K562 (cell line): ENCODE data around the gene APOL3. TPM values are rescaled to one million over a fixed set of nuclear protein-coding genes. Genes with fewer than 3 reads are reported as not detected.

ENCODE experiments used
- CUX1 ChIP-seq: fragments of 200-800 bp; sonication (Bioruptor generic); IDR thresholded peaks from 2 replicates; pipeline ENCODE4 v1.6.1; 2016; ENCODE audit warnings: missing genetic modification characterization, missing compliant biosample characterization
- E4F1 ChIP-seq: fragments of 250-450 bp; sonication (Bioruptor Pico); IDR thresholded peaks from 2 replicates; pipeline ENCODE4 v1.5.0; 2021; ENCODE audit warnings: mild to moderate bottlenecking, borderline replicate concordance
- EHMT2 ChIP-seq: fragments of 450-650 bp; IDR thresholded peaks from 2 replicates; pipeline ENCODE4 v1.6.1; 2018; ENCODE audit warnings: antibody characterized with exemption
- PCBP1 ChIP-seq: fragments of 200-400 bp; formaldehyde crosslinking; IDR thresholded peaks from 2 replicates; pipeline ENCODE4 v1.6.1; 2018; ENCODE audit warnings: mild to moderate bottlenecking, low read depth, low read length; ENCODE audit not compliant: poor library complexity, severe bottlenecking
- PURB ChIP-seq: sonication (generic); formaldehyde crosslinking; IDR thresholded peaks from 2 replicates; pipeline ENCODE4 v1.9.0; 2021; ENCODE audit warnings: low read depth, mild to moderate bottlenecking, missing genetic modification reagents
- RBFOX2 ChIP-seq: fragments of 200-400 bp; formaldehyde crosslinking; IDR thresholded peaks from 2 replicates; pipeline ENCODE4 v1.6.1; 2017; ENCODE audit warnings: low read depth, mild to moderate bottlenecking, low read length, moderate library complexity
- SNRNP70 ChIP-seq: fragments of 200-400 bp; formaldehyde crosslinking; optimal IDR thresholded peaks from 2 replicates; pipeline ENCODE3; 2017; ENCODE audit warnings: low read depth, low read length
- SRSF1 ChIP-seq: fragments of 200-400 bp; formaldehyde crosslinking; IDR thresholded peaks from 2 replicates; pipeline ENCODE4 v1.6.1; 2017; ENCODE audit warnings: mild to moderate bottlenecking, low read depth, low read length, moderate library complexity
- TAF7 ChIP-seq: fragments of 450-650 bp; IDR thresholded peaks from 2 replicates; pipeline ENCODE4 v1.6.1; 2016; ENCODE audit warnings: missing genetic modification characterization, missing compliant biosample characterization
- ZNF395 ChIP-seq: fragments of 200-800 bp; sonication (Bioruptor generic); IDR thresholded peaks from 2 replicates; pipeline ENCODE4 v1.6.1; 2017; ENCODE audit warnings: missing genetic modification characterization, missing compliant biosample characterization
- ZNF592 ChIP-seq: fragments of 450-650 bp; IDR thresholded peaks from 2 replicates; pipeline ENCODE4 v1.6.1; 2017; ENCODE audit warnings: antibody characterized with exemption, mild to moderate bottlenecking
- polyA plus RNA-seq, 8 experiments: library from polyadenylated mRNA; depleted of rRNA in 4 of 8; stranded (reverse) in 5 of 8; unstranded in 3 of 8; fragments of >200 nt; fragmentation: Nextera tagmentation in 2 of 8; fragmentation: Illumina TruSeq in 1 of 8; extraction: Ambion mirVana in 2 of 8; extraction: Trizol in 1 of 8; gene quantifications; 2 replicates each; pipeline versions ENCODE4 v1.2.1 to v1.2.3, GENCODE V29; 2011 to 2014; ENCODE audit warnings: inconsistent platforms in 1 of 8, missing spikeins in 1 of 8
- total RNA-seq, 7 experiments: library from RNA; depleted of rRNA in 6 of 7; stranded (reverse); fragments of >200 nt in 6 of 7; fragmentation: Illumina TruSeq in 2 of 7; extraction: Trizol in 2 of 7; gene quantifications; 2 replicates each; pipeline versions ENCODE4 v1.2.1 to v1.2.3, GENCODE V29; 2011 to 2021; ENCODE audit warnings: low replicate concordance in 1 of 7

Gene APOL3
- total and polyA plus RNA-seq, 9 of the 15 experiments (the other 6 are each of a cell fraction or from before 2014, with no cell fraction given): 0.25 to 1.1 (median 0.56) TPM; not detected in 1

GRCh38 chr22:36102995-36103394 is 57.6 kb downstream of the APOL3 start (continued):
- TF ChIP-seq ZNF592 (no peak), ZNF395 (CRISPR knock-in tag) (no peak), EHMT2 (no peak), SRSF1 (no peak), CUX1 (CRISPR knock-in tag) (no peak), TAF7 (no peak), E4F1 (no peak), RBFOX2 (no peak), PCBP1 (no peak), PURB (CRISPR knock-in tag) (no peak), SNRNP70 (no peak)
